K562 (cell line): Measurements from ENCODE around the gene WDR72.

ENCODE experiments used
- CHCHD3 ChIP-seq: fragments of 250-450 bp; sonication (Bioruptor Pico); IDR thresholded peaks from 2 replicates; pipeline ENCODE4 v2.1.2; 2022; ENCODE audit warnings: mild to moderate bottlenecking
- PCBP1 ChIP-seq: fragments of 200-400 bp; formaldehyde crosslinking; IDR thresholded peaks from 2 replicates; pipeline ENCODE4 v1.6.1; 2018; ENCODE audit warnings: mild to moderate bottlenecking, low read depth, low read length; ENCODE audit not compliant: poor library complexity, severe bottlenecking
- TF ChIP-seq, protein P1 (sequence below), 3 experiments: IDR thresholded peaks in 2 of 3; conservative IDR thresholded peaks in 1 of 3; 2 replicates each; pipeline ENCODE4 v1.5.1; 2011 to 2012; ENCODE audit warnings: low read length in 3 of 3, mild to moderate bottlenecking in 3 of 3, control low read depth in 2 of 3, improper control_type of control experiment in 1 of 3, inconsistent platforms in 1 of 3, low read depth in 1 of 3, mixed read lengths in 1 of 3, moderate library complexity in 1 of 3; ENCODE audit not compliant: insufficient read depth in 2 of 3

DNA sequence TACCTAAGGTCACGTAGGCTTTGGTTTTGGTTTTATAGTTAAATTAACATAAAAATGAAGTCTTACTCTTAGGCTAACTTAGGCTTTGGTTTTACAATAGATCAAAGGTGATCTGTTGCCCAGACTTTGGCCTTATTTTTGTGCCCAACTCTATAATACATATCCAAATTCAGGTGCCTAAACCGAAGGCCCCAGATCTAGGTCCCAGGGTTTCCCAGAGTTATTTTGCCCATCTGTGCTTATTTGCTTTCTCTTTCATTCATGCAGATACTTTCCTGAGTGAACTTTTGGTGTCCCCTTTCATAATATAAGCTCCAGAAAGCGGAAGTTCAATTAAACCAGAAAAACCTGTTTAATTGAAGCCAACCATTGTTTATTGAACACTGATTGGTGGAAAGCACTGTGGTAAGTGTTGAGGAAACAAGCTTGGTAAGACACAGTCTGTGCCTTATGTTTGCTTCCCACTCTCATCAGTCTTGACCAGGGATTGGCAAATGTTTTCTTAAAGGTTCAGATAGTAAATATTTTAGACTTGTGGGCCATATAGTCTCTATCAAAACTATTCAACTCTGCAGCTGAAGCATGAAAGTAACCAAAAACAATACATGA is 209.7 kb downstream of the WDR72 start:
- no peak for TF ChIP-seq CHCHD3 (CRISPR knock-in tag)
- TF ChIP-seq, protein P1, sequence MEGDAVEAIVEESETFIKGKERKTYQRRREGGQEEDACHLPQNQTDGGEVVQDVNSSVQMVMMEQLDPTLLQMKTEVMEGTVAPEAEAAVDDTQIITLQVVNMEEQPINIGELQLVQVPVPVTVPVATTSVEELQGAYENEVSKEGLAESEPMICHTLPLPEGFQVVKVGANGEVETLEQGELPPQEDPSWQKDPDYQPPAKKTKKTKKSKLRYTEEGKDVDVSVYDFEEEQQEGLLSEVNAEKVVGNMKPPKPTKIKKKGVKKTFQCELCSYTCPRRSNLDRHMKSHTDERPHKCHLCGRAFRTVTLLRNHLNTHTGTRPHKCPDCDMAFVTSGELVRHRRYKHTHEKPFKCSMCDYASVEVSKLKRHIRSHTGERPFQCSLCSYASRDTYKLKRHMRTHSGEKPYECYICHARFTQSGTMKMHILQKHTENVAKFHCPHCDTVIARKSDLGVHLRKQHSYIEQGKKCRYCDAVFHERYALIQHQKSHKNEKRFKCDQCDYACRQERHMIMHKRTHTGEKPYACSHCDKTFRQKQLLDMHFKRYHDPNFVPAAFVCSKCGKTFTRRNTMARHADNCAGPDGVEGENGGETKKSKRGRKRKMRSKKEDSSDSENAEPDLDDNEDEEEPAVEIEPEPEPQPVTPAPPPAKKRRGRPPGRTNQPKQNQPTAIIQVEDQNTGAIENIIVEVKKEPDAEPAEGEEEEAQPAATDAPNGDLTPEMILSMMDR (IDR thresholded peaks at IDR 0.05 in 2 of 3, conservative IDR thresholded peaks at IDR 0.05 in 1 of 3; ENCODE audit: insufficient read depth in 2 of 3, low read depth in 1 of 3, low read length in 3 of 3): no peak
- TF ChIP-seq PCBP1: no peak
